Superior temporal gyrus (tissue), 1 donor: ENCODE results near the gene MLST8.

Source experiments
- DNase-seq: peaks from one replicate; pipeline ENCODE4 v3.0.0-alpha.2; 2016; ENCODE audit errors: extremely low spot score

MLST8 gene

DNA sequence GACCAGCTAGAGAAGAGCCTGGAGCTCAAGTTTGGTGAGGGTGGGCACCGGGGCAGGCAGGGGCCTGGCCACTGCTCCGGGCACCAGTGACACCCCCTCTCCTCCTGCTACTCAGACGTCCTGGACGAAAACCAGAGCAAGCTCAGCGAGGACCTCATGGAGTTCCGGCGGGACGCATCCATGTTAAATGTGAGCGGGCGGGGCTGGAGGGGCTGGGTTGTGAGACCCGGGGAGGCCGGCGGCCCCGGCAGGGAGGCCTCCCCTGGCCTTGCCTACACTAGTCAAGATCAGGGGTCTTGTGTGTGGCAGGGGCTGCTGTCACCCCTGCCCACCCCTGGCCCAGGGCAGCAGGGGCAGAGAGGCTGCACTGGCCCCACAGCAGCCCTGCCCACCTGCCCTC is 31.9 kb upstream of the MLST8 start:
- no peak for DNase-seq

DNA sequence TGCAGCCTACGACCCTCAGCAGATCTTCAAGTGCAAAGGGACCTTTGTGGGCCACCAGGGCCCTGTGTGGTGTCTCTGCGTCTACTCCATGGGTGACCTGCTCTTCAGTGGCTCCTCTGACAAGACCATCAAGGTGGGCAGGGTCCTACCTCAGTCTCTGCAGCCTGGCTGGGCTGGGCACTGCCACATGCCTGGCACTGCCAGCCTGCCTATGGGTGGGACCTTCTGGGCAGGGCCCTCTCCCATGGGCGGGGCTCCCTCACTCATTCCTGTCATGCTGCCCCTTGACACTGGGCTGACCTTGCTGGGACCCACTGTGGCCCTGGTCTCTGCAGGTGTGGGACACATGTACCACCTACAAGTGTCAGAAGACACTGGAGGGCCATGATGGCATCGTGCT is 31.3 kb upstream of the MLST8 start:
- no peak for DNase-seq

- DNase-seq: no peak
These were observed 30.7 kb upstream of the MLST8 start for GRCh38 chr16:2174396-2175131.

GRCh38 chr16:2175454-2175853 is 29.8 kb upstream of the MLST8 start:
- no peak for DNase-seq

DNA sequence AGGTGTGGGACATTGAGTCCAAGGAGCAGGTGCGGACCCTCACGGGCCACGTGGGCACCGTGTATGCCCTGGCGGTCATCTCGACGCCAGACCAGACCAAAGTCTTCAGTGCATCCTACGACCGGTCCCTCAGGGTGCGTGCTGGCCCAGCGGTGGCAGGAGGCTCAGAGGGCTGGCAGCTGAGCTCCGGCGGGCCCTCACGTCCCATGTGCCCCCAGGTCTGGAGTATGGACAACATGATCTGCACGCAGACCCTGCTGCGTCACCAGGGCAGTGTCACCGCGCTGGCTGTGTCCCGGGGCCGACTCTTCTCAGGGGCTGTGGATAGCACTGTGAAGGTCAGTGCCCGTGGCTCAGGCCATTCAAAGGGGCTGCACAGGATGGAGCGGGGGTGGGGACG is 29.2 kb upstream of the MLST8 start:
- DNase-seq: no peak

- DNase-seq: no peak
These were observed 28.2 kb upstream of the MLST8 start for GRCh38 chr16:2177101-2177500.

DNA sequence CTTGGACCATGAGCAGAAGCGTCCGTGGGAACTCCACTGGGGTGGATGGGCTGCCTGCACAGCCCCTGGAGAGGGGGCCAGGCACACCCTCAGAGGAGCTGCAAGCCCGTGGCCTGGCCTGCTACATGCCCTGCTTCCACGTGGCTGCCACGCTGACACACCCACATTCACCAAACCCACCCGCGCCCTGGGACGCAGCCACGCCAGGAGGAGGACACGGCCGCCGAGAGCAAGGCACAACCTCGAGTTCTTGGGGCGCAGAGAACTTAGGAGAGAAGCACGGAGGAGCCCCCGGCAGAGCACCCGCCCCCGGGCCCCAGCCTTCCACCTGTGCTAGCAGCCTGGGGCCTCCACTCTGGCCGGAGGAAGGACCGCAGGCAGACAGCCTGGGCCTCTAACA is 27.7 kb upstream of the MLST8 start:
- no peak for DNase-seq

GRCh38 chr16:2178321-2179106 is 26.7 kb upstream of the MLST8 start:
- no peak for DNase-seq

- DNase-seq: no peak
These were observed 26.1 kb upstream of the MLST8 start for GRCh38 chr16:2179107-2179501.

- no peak for DNase-seq
These were observed 25.7 kb upstream of the MLST8 start for GRCh38 chr16:2179576-2179975.

DNA sequence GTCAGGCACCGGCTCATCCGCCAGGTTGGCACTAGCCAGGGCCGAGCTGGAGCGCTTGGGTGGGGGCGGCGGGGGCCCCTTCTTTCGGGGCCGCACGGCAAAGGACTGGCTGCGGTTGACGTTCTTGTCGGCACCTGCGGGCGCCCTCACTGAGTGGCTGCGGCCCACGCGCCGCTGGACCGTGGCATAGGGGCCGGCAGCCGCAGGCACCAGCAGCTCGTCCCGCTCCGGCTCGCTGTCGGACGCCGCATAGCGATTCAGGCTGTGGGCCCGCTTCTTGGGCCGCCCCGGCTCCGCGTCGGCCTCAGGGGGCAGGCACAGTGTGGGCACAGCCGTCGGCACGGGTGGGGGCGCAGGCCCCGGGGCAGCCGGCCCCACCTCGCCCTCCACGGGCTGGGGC is 24.8 kb upstream of the MLST8 start:
- no peak for DNase-seq

- DNase-seq: no peak
These were observed 24.0 kb upstream of the MLST8 start for GRCh38 chr16:2180962-2181923.

- no peak for DNase-seq
These were observed 23.3 kb upstream of the MLST8 start for GRCh38 chr16:2181952-2182351.

GRCh38 chr16:2183671-2184070 is 21.6 kb upstream of the MLST8 start:
- no peak for DNase-seq

- no peak for DNase-seq
These were observed 20.9 kb upstream of the MLST8 start for GRCh38 chr16:2184346-2184745.

DNA sequence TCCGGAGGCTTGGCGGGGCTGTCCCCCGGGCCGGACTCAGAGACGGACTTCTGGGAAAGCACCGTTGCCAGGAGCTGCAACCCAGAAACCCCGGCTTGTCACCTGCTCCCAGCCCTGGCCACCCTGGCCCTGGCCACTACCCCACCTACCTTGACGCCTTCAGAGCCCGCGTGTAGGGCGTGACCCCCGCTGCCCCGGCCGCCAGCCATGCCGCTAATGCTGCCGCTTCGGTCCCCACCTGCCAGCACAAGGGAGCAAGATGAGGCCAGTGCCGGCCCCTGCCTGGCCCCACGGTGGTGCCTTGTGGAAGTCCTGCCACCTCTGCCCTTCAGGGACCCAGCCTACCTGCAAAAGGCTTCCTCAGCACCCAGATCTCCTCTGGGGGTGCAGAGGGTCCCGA is 20.3 kb upstream of the MLST8 start:
- DNase-seq: no peak

DNA sequence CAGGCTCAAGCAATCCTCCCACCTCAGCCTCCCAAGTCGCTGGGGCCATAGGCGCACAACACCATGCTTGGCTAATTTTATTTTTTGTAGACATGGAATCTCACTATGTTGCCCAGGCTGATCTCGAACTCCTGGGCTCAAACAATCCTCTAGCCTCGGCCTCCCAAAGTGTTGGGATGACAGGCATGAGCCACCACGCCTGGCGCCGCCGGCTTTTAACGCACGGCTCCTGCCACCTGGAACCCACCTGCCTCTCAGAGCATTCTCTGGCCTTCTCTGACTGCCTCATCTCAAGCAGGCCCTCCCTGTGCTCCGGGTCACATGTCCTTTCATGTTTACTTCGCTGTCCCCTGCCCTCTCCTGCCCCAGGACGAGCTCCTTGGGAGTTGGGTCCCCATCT is 19.2 kb upstream of the MLST8 start:
- DNase-seq: no peak

GRCh38 chr16:2186505-2186904 is 18.7 kb upstream of the MLST8 start:
- no peak for DNase-seq

GRCh38 chr16:2187212-2187611 is 18.0 kb upstream of the MLST8 start:
- no peak for DNase-seq

GRCh38 chr16:2188395-2188794 is 16.9 kb upstream of the MLST8 start:
- DNase-seq: no peak

GRCh38 chr16:2189252-2189893 is 15.9 kb upstream of the MLST8 start:
- DNase-seq: no peak
